ENCODE data around the gene TRAPPC12.
"Not testable (repeated sequence)": the region's sequence is repeated elsewhere in the genome, so short reads cannot be mapped to it uniquely, and the experiment has no call there.

TRAPPC12 gene

GRCh38 chr2:3369340-3370181 is 9.9 kb upstream of the TRAPPC12 start:
- DNase-seq = not testable (repeated sequence)

- DNase-seq = no peak
Observed at GRCh38 chr2:3376821-3377220, 2.7 kb upstream of the TRAPPC12 start.

- DNase-seq = no peak
Observed at GRCh38 chr2:3377279-3377611, 2.2 kb upstream of the TRAPPC12 start.

- DNase-seq = peak; percentile 93
Observed at GRCh38 chr2:3377612-3378432, 1.7 kb upstream of the TRAPPC12 start, which contains the start of gene EIPR1. Gene EIPR1, minus strand, starts transcription at chr2:3377818. Its CDS starts 129 bp downstream, at chr2:3377689.

GRCh38 chr2:3379339-3379646 is 201 bp upstream of the TRAPPC12 start:
- DNase-seq = no peak

GRCh38 chr2:3386448-3386958 is 7.0 kb downstream of the TRAPPC12 start:
- no peak for DNase-seq

GRCh38 chr2:3387011-3387410 is 7.5 kb downstream of the TRAPPC12 start:
- DNase-seq = no peak

- no peak for DNase-seq
Observed at GRCh38 chr2:3387644-3388411, 8.3 kb downstream of the TRAPPC12 start.

GRCh38 chr2:3388412-3388738 is 8.9 kb downstream of the TRAPPC12 start:
- no peak for DNase-seq

GRCh38 chr2:3389193-3389592 is 9.7 kb downstream of the TRAPPC12 start:
- DNase-seq = no peak

- DNase-seq = no peak
Observed at GRCh38 chr2:3390041-3390440, 10.5 kb downstream of the TRAPPC12 start.

GRCh38 chr2:3392216-3392615 is 12.7 kb downstream of the TRAPPC12 start:
- DNase-seq = no peak

GRCh38 chr2:3396920-3397559 is 17.5 kb downstream of the TRAPPC12 start:
- DNase-seq = no peak

GRCh38 chr2:3398857-3399256 is 19.4 kb downstream of the TRAPPC12 start:
- DNase-seq = no peak

GRCh38 chr2:3399381-3399780 is 19.9 kb downstream of the TRAPPC12 start:
- DNase-seq = no peak

- DNase-seq = no peak
Observed at GRCh38 chr2:3399829-3400228, 20.3 kb downstream of the TRAPPC12 start.

- no peak for DNase-seq
Observed at GRCh38 chr2:3403587-3404334, 24.3 kb downstream of the TRAPPC12 start.

- DNase-seq = no peak
Observed at GRCh38 chr2:3404349-3404894, 24.9 kb downstream of the TRAPPC12 start.

- DNase-seq = no peak
Observed at GRCh38 chr2:3405307-3405706, 25.8 kb downstream of the TRAPPC12 start.

GRCh38 chr2:3405876-3406275 is 26.4 kb downstream of the TRAPPC12 start:
- DNase-seq = no peak

- DNase-seq = no peak
Observed at GRCh38 chr2:3406501-3406900, 27.0 kb downstream of the TRAPPC12 start.

- DNase-seq = no peak
Observed at GRCh38 chr2:3408781-3409180, 29.3 kb downstream of the TRAPPC12 start.

Data from NCI-H524 treated with DMSO at 0.1 percent for 48 hours (cell line).